Ishikawa (cell line): ENCODE results near the gene KCTD5.

Experiments
- EGR1 ChIP-seq: IDR thresholded peaks from 2 replicates; pipeline ENCODE4 v1.6.1; 2012
- EP300 ChIP-seq: IDR thresholded peaks from 2 replicates; pipeline ENCODE4 v1.6.1; 2012; ENCODE audit warnings: borderline replicate concordance
- FOXM1 ChIP-seq: IDR thresholded peaks from 2 replicates; pipeline ENCODE4 v1.6.1; 2012; ENCODE audit warnings: low read depth, borderline replicate concordance
- MAX ChIP-seq: IDR thresholded peaks from 2 replicates; pipeline ENCODE4 v1.6.1; 2012
- REST ChIP-seq: IDR thresholded peaks from 2 replicates; pipeline ENCODE4 v1.6.1; 2012; ENCODE audit warnings: low read depth, mild to moderate bottlenecking
- TAF1 ChIP-seq: IDR thresholded peaks from 2 replicates; pipeline ENCODE4 v1.6.1; 2012; ENCODE audit warnings: low read depth, mild to moderate bottlenecking

DNA sequence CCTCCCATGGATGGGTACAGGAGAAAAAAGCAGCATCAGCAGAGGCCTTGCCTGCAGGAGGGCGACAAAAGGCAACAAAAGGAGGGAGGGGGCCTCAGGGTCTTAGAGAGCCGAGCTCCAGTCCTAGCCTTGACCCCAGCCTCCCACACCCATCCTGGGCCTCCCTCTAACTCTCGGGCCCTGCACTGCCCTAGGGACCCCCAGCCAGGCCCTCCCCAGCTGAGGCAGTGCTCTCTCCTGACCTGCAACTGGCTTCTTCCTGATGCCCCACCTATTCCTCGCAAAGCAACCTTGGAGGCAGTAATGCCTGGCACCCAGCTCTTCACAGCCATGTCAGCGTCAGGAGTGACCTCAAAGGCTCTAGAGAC lies 54.9 kb downstream of the KCTD5 start:
- no peak for TF ChIP-seq REST
- no peak for TF ChIP-seq EP300
- no peak for TF ChIP-seq FOXM1
- TF ChIP-seq TAF1, result no peak
- no peak for TF ChIP-seq MAX
- TF ChIP-seq EGR1, result no peak
